WTC11 (cell line): ENCODE data around the gene EIF1AD. TPM values are rescaled to one million over a fixed set of nuclear protein-coding genes. Genes with fewer than 3 reads are reported as not detected.

ENCODE experiments used
- ATAC-seq: fragments of 200-7000 bp; cut with Tn5 transposase; 2 replicates; pipeline ENCODE4 v1.10.0; 2021; ENCODE audit warnings: mild to moderate bottlenecking, moderate library complexity
- CTCF ChIA-PET: fragments of 300-600 bp; sonication (Branson Sonifier 250); formaldehyde crosslinking; loops from one replicate; lab custom pipeline; 2021; ENCODE audit warnings: antibody characterized with exemption; lab: Charles Lee
- POLR2A ChIA-PET: fragments of 350-600 bp; sonication (Branson Sonifier 250); formaldehyde crosslinking; loops from one replicate; lab custom pipeline; 2021; ENCODE audit warnings: antibody characterized with exemption; lab: Charles Lee
- DNase-seq: peaks from one replicate; pipeline ENCODE4 v3.0.0; 2021; ENCODE audit warnings: low spot score
- H3K27ac Mint-ChIP-seq: 2 replicates; pipeline ENCODE4 v1.8.0; 2021; ENCODE audit warnings: mixed read lengths
- H3K27me3 Mint-ChIP-seq: 2 replicates; pipeline ENCODE4 v1.8.0; 2021; ENCODE audit warnings: low read depth, mild to moderate bottlenecking, moderate library complexity, mixed read lengths
- H3K36me3 Mint-ChIP-seq: 2 replicates; pipeline ENCODE4 v1.8.0; 2021; ENCODE audit warnings: mixed read lengths
- H3K4me1 Mint-ChIP-seq: 2 replicates; pipeline ENCODE4 v1.8.0; 2022; ENCODE audit warnings: mixed read lengths
- H3K4me3 Mint-ChIP-seq: 2 replicates; pipeline ENCODE4 v1.8.0; 2021; ENCODE audit warnings: mild to moderate bottlenecking, moderate library complexity, mixed read lengths
- H3K9me3 Mint-ChIP-seq: 2 replicates; pipeline ENCODE4 v1.8.0; 2021; ENCODE audit warnings: mixed read lengths
- ATF1 ChIP-seq: sonication (generic); formaldehyde crosslinking; IDR thresholded peaks from 2 replicates; pipeline ENCODE4 v1.8.1; 2023; ENCODE audit warnings: mild to moderate bottlenecking, moderate library complexity, missing genetic modification reagents
- CREB1 ChIP-seq: sonication (generic); formaldehyde crosslinking; IDR thresholded peaks from 2 replicates; pipeline ENCODE4 v1.8.0; 2023; ENCODE audit warnings: mild to moderate bottlenecking, missing genetic modification reagents
- ELF4 ChIP-seq: sonication (generic); formaldehyde crosslinking; IDR thresholded peaks from 2 replicates; pipeline ENCODE4 v1.8.1; 2022; ENCODE audit warnings: low read depth, mild to moderate bottlenecking, moderate library complexity, missing genetic modification reagents
- ETV6 ChIP-seq: sonication (generic); formaldehyde crosslinking; IDR thresholded peaks from 2 replicates; pipeline ENCODE4 v1.8.1; 2022; ENCODE audit warnings: mild to moderate bottlenecking, missing genetic modification reagents
- FOXJ3 ChIP-seq: sonication (generic); formaldehyde crosslinking; IDR thresholded peaks from 2 replicates; pipeline ENCODE4 v1.9.0; 2021; ENCODE audit warnings: missing genetic modification reagents, mild to moderate bottlenecking, borderline replicate concordance
- GTF2I ChIP-seq: fragments of 250-450 bp; sonication (Bioruptor Pico); conservative IDR thresholded peaks from 2 replicates; pipeline ENCODE4 v1.4.0; 2021; ENCODE audit warnings: mild to moderate bottlenecking
- MXD4 ChIP-seq: fragments of 250-450 bp; sonication (Bioruptor Pico); IDR thresholded peaks from 2 replicates; pipeline ENCODE4 v1.8.0; 2021; ENCODE audit warnings: mild to moderate bottlenecking, moderate library complexity, borderline replicate concordance
- RORB ChIP-seq: fragments of 250-450 bp; sonication (Bioruptor Pico); IDR thresholded peaks from 2 replicates; pipeline ENCODE4 v1.9.0; 2021; ENCODE audit warnings: mild to moderate bottlenecking
- SMAD4 ChIP-seq: sonication (generic); formaldehyde crosslinking; IDR thresholded peaks from 2 replicates; pipeline ENCODE4 v1.8.0; 2022; ENCODE audit warnings: mild to moderate bottlenecking, missing genetic modification reagents
- TCF7 ChIP-seq: sonication (generic); formaldehyde crosslinking; IDR thresholded peaks from 2 replicates; pipeline ENCODE4 v1.8.0; 2022; ENCODE audit warnings: mild to moderate bottlenecking, low read depth, missing genetic modification reagents, moderate library complexity
- ZNF138 ChIP-seq: sonication (generic); formaldehyde crosslinking; conservative IDR thresholded peaks from 2 replicates; pipeline ENCODE4 v1.8.1; 2022; ENCODE audit warnings: mild to moderate bottlenecking, moderate library complexity, missing genetic modification reagents
- total RNA-seq: library from RNA; stranded (reverse); gene quantifications from 3 replicates; pipeline ENCODE4 v1.2.3, GENCODE V29; 2021
- TF ChIP-seq, protein P1 (sequence below): sonication (generic); formaldehyde crosslinking; IDR thresholded peaks from 2 replicates; pipeline ENCODE4 v1.8.0; 2023; ENCODE audit warnings: missing genetic modification reagents, mild to moderate bottlenecking, borderline replicate concordance
- TF ChIP-seq, protein P2 (sequence below): sonication (generic); formaldehyde crosslinking; IDR thresholded peaks from 2 replicates; pipeline ENCODE4 v1.8.0; 2022; ENCODE audit warnings: missing genetic modification reagents
- TF ChIP-seq, protein P3 (sequence below): fragments of 250-450 bp; sonication (Bioruptor Pico); conservative IDR thresholded peaks from 2 replicates; pipeline ENCODE4 v1.9.0; 2021; ENCODE audit warnings: mild to moderate bottlenecking
- TF ChIP-seq, protein P4 (sequence below): sonication (generic); formaldehyde crosslinking; IDR thresholded peaks from 2 replicates; pipeline ENCODE4 v1.8.1; 2022; ENCODE audit warnings: mild to moderate bottlenecking, moderate library complexity, missing genetic modification reagents
- TF ChIP-seq, protein P5 (sequence below): sonication (generic); formaldehyde crosslinking; conservative IDR thresholded peaks from 2 replicates; pipeline ENCODE4 v1.8.1; 2023; ENCODE audit warnings: mild to moderate bottlenecking, low read depth, missing genetic modification reagents, moderate library complexity
- TF ChIP-seq, protein P6 (sequence below): sonication (generic); formaldehyde crosslinking; conservative IDR thresholded peaks from 2 replicates; pipeline ENCODE4 v1.8.1; 2022; ENCODE audit warnings: mild to moderate bottlenecking, missing genetic modification reagents
- TF ChIP-seq, protein P7 (sequence below): sonication (generic); formaldehyde crosslinking; IDR thresholded peaks from 2 replicates; pipeline ENCODE4 v1.8.0; 2022; ENCODE audit warnings: mild to moderate bottlenecking, missing genetic modification reagents

The EIF1AD gene
- total RNA-seq, 1 experiment from 2014 or later: 37.6 TPM

DNA sequence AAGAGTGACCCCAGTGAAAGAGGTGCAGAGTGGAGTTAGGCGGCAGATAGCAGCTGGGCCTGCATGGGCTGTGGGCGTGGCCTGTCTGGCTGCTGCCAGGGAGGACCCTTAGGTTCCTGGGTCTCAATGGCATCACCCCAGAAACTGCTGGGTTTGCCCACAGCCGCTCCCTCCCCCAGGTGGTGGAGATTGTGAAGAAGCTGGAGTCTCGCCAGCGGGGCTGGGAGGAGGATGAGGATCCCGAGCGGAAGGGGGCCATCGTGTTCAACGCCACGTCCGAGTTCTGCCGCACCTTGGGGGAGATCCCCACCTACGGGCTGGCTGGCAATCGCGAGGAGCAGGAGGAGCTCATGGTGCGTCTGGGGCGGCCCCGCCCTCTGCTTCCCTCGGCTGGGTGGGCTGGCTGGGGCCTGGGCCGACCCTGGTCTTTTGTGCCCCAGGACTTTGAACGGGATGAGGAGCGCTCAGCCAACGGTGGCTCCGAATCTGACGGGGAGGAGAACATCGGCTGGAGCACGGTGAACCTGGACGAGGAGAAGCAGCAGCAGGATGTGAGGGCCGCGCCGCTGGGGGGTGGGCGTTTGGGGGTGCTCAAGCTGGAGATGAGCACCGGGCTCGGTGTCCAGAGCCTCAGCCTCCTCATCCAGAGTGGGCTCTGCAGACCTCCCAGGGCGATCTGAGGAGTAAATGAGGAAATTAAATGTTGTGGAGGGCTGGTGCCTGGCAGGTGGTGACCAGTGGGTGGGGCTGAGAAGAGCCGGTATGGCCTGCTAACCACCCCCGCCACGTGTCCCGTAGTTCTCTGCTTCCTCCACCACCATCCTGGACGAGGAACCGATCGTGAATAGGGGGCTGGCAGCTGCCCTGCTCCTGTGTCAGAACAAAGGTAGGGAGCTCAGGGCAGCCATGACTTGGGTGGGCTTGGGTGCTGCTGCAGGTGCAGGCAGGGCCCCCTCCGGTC is 25.5 kb downstream of the EIF1AD start:
- CTCF ChIA-PET: interaction anchor here (0.8 to 1.6 kb wide), 6 partner anchors 10 to 117 kb away, joined by 3 to 8 read pairs (median 3); partner anchors contain the start of genes FIBP and MUS81
- ATAC-seq (no peak), DNase-seq (no peak)
- H3K9me3 Mint-ChIP-seq: no peaks in the 10 kb centered on the region
- H3K27ac Mint-ChIP-seq: peak overlapping the region; percentile 67
- no peaks in the 10 kb centered on the region for H3K27me3 Mint-ChIP-seq
- no peak overlapping the region for H3K4me3 Mint-ChIP-seq
- peaks cover 47% of the 10 kb centered on the region for H3K36me3 Mint-ChIP-seq
- no peaks in the 10 kb centered on the region for H3K4me1 Mint-ChIP-seq
- no peak for TF ChIP-seq TCF7 (CRISPR knock-in tag)
- no peak for TF ChIP-seq ATF1
- TF ChIP-seq ELF4 (CRISPR knock-in tag): no peak
- no peak for TF ChIP-seq MXD4
- TF ChIP-seq FOXJ3: no peak
- TF ChIP-seq, protein P1, sequence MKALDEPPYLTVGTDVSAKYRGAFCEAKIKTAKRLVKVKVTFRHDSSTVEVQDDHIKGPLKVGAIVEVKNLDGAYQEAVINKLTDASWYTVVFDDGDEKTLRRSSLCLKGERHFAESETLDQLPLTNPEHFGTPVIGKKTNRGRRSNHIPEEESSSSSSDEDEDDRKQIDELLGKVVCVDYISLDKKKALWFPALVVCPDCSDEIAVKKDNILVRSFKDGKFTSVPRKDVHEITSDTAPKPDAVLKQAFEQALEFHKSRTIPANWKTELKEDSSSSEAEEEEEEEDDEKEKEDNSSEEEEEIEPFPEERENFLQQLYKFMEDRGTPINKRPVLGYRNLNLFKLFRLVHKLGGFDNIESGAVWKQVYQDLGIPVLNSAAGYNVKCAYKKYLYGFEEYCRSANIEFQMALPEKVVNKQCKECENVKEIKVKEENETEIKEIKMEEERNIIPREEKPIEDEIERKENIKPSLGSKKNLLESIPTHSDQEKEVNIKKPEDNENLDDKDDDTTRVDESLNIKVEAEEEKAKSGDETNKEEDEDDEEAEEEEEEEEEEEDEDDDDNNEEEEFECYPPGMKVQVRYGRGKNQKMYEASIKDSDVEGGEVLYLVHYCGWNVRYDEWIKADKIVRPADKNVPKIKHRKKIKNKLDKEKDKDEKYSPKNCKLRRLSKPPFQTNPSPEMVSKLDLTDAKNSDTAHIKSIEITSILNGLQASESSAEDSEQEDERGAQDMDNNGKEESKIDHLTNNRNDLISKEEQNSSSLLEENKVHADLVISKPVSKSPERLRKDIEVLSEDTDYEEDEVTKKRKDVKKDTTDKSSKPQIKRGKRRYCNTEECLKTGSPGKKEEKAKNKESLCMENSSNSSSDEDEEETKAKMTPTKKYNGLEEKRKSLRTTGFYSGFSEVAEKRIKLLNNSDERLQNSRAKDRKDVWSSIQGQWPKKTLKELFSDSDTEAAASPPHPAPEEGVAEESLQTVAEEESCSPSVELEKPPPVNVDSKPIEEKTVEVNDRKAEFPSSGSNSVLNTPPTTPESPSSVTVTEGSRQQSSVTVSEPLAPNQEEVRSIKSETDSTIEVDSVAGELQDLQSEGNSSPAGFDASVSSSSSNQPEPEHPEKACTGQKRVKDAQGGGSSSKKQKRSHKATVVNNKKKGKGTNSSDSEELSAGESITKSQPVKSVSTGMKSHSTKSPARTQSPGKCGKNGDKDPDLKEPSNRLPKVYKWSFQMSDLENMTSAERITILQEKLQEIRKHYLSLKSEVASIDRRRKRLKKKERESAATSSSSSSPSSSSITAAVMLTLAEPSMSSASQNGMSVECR: no peak
- TF ChIP-seq, protein P2, sequence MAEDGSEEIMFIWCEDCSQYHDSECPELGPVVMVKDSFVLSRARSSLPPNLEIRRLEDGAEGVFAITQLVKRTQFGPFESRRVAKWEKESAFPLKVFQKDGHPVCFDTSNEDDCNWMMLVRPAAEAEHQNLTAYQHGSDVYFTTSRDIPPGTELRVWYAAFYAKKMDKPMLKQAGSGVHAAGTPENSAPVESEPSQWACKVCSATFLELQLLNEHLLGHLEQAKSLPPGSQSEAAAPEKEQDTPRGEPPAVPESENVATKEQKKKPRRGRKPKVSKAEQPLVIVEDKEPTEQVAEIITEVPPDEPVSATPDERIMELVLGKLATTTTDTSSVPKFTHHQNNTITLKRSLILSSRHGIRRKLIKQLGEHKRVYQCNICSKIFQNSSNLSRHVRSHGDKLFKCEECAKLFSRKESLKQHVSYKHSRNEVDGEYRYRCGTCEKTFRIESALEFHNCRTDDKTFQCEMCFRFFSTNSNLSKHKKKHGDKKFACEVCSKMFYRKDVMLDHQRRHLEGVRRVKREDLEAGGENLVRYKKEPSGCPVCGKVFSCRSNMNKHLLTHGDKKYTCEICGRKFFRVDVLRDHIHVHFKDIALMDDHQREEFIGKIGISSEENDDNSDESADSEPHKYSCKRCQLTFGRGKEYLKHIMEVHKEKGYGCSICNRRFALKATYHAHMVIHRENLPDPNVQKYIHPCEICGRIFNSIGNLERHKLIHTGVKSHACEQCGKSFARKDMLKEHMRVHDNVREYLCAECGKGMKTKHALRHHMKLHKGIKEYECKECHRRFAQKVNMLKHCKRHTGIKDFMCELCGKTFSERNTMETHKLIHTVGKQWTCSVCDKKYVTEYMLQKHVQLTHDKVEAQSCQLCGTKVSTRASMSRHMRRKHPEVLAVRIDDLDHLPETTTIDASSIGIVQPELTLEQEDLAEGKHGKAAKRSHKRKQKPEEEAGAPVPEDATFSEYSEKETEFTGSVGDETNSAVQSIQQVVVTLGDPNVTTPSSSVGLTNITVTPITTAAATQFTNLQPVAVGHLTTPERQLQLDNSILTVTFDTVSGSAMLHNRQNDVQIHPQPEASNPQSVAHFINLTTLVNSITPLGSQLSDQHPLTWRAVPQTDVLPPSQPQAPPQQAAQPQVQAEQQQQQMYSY: no peak
- POLR2A ChIA-PET: no interaction called here

DNA sequence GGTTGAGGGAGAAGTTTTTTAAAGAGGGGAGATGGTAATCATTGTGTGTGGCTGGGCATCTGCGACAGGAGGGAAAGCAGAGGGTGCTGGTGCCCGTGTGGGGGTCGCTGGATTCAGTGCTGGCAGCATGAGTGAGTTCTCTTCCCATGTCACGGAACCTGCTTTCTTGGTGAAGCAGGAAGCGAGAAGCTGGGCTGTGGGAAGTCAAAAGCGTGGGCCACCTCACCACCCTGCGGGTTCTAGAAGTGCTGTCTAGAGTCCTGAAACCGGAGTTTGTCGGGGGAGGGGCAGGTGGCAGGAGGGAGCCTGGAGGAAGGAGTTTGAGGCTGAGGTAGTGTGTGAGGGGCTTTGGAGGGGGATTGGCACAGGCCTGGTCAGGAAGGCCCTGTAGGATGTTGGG is 26.2 kb downstream of the EIF1AD start:
- TF ChIP-seq GTF2I (CRISPR knock-in tag) (no peak), ELF4 (CRISPR knock-in tag) (no peak), SMAD4 (no peak), FOXJ3 (no peak), ZNF138 (CRISPR knock-in tag) (no peak), RORB (CRISPR knock-in tag) (no peak), ETV6 (CRISPR knock-in tag) (no peak), CREB1 (no peak)
- TF ChIP-seq, protein P3, sequence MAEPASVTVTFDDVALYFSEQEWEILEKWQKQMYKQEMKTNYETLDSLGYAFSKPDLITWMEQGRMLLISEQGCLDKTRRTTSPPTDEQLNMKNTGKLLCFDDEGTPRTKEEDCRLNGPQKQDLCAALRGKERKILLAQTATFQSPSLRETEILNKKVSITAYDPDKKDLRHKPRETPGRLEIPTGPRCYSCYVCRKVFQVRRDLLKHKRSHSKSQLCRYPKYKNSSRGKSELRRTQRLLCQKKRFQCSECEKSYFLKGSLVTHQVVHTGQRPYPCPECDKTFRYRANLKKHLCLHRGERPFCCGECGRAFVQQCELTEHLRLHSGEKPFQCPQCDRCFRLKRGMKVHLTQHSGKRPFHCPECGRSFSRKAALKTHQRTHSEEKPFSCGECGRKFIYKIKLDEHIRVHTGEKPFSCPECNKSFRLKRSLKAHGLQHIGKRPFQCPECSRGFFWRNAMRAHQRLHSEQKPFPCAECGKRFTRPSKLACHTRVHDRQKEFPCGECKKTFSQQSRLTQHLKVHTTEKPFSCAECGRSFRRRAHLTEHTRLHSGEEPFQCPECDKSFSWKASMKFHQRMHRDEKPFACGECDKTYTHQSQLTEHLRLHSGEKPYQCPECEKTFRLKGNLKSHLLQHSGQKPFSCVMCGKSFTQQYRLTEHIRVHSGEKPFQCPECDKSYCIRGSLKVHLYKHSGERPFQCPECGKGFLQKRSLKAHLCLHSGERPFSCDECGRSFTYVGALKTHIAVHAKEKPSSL (CRISPR knock-in tag): no peak
- TF ChIP-seq, protein P4, sequence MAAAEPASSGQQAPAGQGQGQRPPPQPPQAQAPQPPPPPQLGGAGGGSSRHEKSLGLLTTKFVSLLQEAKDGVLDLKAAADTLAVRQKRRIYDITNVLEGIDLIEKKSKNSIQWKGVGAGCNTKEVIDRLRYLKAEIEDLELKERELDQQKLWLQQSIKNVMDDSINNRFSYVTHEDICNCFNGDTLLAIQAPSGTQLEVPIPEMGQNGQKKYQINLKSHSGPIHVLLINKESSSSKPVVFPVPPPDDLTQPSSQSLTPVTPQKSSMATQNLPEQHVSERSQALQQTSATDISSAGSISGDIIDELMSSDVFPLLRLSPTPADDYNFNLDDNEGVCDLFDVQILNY (CRISPR knock-in tag): no peak
- TF ChIP-seq, protein P5, sequence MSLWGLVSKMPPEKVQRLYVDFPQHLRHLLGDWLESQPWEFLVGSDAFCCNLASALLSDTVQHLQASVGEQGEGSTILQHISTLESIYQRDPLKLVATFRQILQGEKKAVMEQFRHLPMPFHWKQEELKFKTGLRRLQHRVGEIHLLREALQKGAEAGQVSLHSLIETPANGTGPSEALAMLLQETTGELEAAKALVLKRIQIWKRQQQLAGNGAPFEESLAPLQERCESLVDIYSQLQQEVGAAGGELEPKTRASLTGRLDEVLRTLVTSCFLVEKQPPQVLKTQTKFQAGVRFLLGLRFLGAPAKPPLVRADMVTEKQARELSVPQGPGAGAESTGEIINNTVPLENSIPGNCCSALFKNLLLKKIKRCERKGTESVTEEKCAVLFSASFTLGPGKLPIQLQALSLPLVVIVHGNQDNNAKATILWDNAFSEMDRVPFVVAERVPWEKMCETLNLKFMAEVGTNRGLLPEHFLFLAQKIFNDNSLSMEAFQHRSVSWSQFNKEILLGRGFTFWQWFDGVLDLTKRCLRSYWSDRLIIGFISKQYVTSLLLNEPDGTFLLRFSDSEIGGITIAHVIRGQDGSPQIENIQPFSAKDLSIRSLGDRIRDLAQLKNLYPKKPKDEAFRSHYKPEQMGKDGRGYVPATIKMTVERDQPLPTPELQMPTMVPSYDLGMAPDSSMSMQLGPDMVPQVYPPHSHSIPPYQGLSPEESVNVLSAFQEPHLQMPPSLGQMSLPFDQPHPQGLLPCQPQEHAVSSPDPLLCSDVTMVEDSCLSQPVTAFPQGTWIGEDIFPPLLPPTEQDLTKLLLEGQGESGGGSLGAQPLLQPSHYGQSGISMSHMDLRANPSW (CRISPR knock-in tag): no peak
- TF ChIP-seq, protein P6, sequence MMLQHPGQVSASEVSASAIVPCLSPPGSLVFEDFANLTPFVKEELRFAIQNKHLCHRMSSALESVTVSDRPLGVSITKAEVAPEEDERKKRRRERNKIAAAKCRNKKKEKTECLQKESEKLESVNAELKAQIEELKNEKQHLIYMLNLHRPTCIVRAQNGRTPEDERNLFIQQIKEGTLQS: no peak
- TF ChIP-seq, protein P7, sequence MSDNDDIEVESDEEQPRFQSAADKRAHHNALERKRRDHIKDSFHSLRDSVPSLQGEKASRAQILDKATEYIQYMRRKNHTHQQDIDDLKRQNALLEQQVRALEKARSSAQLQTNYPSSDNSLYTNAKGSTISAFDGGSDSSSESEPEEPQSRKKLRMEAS: no peak
- peaks cover 47% of the 10 kb centered on the region for H3K36me3 Mint-ChIP-seq
- H3K9me3 Mint-ChIP-seq: no peaks in the 10 kb centered on the region
- H3K27ac Mint-ChIP-seq: peak overlapping the region; percentile 67
- no peaks in the 10 kb centered on the region for H3K27me3 Mint-ChIP-seq
- ChIA-PET POLR2A (no interaction called here), CTCF (interaction anchor here (1.0 to 1.6 kb wide), 6 partner anchors 13 to 116 kb away, joined by 3 to 8 read pairs (median 4); partner anchors contain the start of genes FIBP and MUS81)
- ATAC-seq (no peak), DNase-seq (no peak)
- no peaks in the 10 kb centered on the region for H3K4me1 Mint-ChIP-seq
- no peak overlapping the region for H3K4me3 Mint-ChIP-seq
